HepG2 (cell line): ENCODE data around the gene CASD1. TPM values are rescaled to one million over a fixed set of nuclear protein-coding genes. Genes with fewer than 3 reads are reported as not detected.

Experiments
- CERS6 ChIP-seq: sonication (generic); formaldehyde crosslinking; IDR thresholded peaks from 2 replicates; pipeline ENCODE4 v1.5.0; 2020; ENCODE audit warnings: missing genetic modification reagents
- CREB3 ChIP-seq: sonication (generic); formaldehyde crosslinking; IDR thresholded peaks from 2 replicates; pipeline ENCODE4 v1.5.0; 2020; ENCODE audit warnings: missing genetic modification reagents
- ELF1 ChIP-seq: sonication (generic); formaldehyde crosslinking; IDR thresholded peaks from 2 replicates; pipeline ENCODE4 v1.4.0; 2020; ENCODE audit warnings: missing genetic modification reagents
- ETV5 ChIP-seq: IDR thresholded peaks from 2 replicates; pipeline ENCODE4 v1.6.1; 2018; ENCODE audit warnings: missing biosample characterization, missing genetic modification reagents, inconsistent platforms, borderline replicate concordance
- FOXP1 ChIP-seq, 2 experiments: fragments of 450-650 bp in 1 of 2; IDR thresholded peaks; 2 replicates each; pipeline ENCODE4 v1.6.1; 2017 to 2018; ENCODE audit warnings: antibody characterized with exemption in 1 of 2
- HNRNPK ChIP-seq: fragments of 200-400 bp; formaldehyde crosslinking; IDR thresholded peaks from 2 replicates; pipeline ENCODE4 v1.6.1; 2018; ENCODE audit warnings: low read length, low read depth, moderate library complexity, mild to moderate bottlenecking; ENCODE audit not compliant: poor library complexity, severe bottlenecking
- KDM2A ChIP-seq: sonication (generic); formaldehyde crosslinking; IDR thresholded peaks from 2 replicates; pipeline ENCODE4 v1.4.0; 2020; ENCODE audit warnings: low read depth, missing genetic modification reagents, borderline replicate concordance
- MXD4 ChIP-seq: IDR thresholded peaks from 2 replicates; pipeline ENCODE4 v1.6.1; 2016; ENCODE audit warnings: mild to moderate bottlenecking, missing biosample characterization, missing genetic modification reagents
- POGZ ChIP-seq: sonication (generic); formaldehyde crosslinking; IDR thresholded peaks from 2 replicates; pipeline ENCODE4 v1.4.0; 2020; ENCODE audit warnings: mild to moderate bottlenecking, missing genetic modification reagents
- REST ChIP-seq, 2 experiments: IDR thresholded peaks; 2 replicates each; pipeline ENCODE4 v1.6.1; 2011 to 2012; ENCODE audit warnings: low read length in 2 of 2, borderline replicate concordance in 1 of 2, low read depth in 1 of 2, mild to moderate bottlenecking in 1 of 2, moderate library complexity in 1 of 2
- SATB2 ChIP-seq: sonication (generic); formaldehyde crosslinking; IDR thresholded peaks from 2 replicates; pipeline ENCODE4 v1.5.0; 2020; ENCODE audit warnings: missing genetic modification reagents
- TBX2 ChIP-seq: sonication (generic); formaldehyde crosslinking; IDR thresholded peaks from 2 replicates; pipeline ENCODE4 v1.5.0; 2020; ENCODE audit warnings: missing genetic modification reagents, mild to moderate bottlenecking, borderline replicate concordance
- WIZ ChIP-seq: sonication (generic); formaldehyde crosslinking; IDR thresholded peaks from 2 replicates; pipeline ENCODE4 v1.5.1; 2020; ENCODE audit warnings: mild to moderate bottlenecking, missing genetic modification reagents
- YEATS2 ChIP-seq: sonication (generic); formaldehyde crosslinking; IDR thresholded peaks from 2 replicates; pipeline ENCODE4 v1.4.0; 2020; ENCODE audit warnings: missing genetic modification reagents, borderline replicate concordance
- ZNF281 ChIP-seq: sonication (generic); formaldehyde crosslinking; IDR thresholded peaks from 2 replicates; pipeline ENCODE4 v1.4.0; 2020; ENCODE audit warnings: missing genetic modification reagents, borderline replicate concordance
- ZSCAN31 ChIP-seq: sonication (generic); formaldehyde crosslinking; IDR thresholded peaks from 2 replicates; pipeline ENCODE4 v1.5.0; 2020; ENCODE audit warnings: low read depth, mild to moderate bottlenecking, missing genetic modification reagents
- ZSCAN9 ChIP-seq: IDR thresholded peaks from 2 replicates; pipeline ENCODE4 v1.6.1; 2016; ENCODE audit warnings: borderline replicate concordance
- polyA plus RNA-seq, 8 experiments: library from polyadenylated mRNA; depleted of rRNA in 3 of 8; stranded (reverse) in 7 of 8; unstranded in 1 of 8; fragments of >200 nt; fragmentation: Illumina TruSeq in 4 of 8; extraction: Trizol in 4 of 8; gene quantifications; 2 replicates each; pipeline versions ENCODE4 v1.2.1 to v1.2.3, GENCODE V29; 2011 to 2016; ENCODE audit warnings: low read depth in 4 of 8, missing spikeins in 1 of 8, mixed read lengths in 1 of 8; ENCODE audit not compliant: insufficient read depth in 1 of 8
- total RNA-seq, 5 experiments: library from RNA; depleted of rRNA; stranded (reverse); fragments of >200 nt; fragmentation: Illumina TruSeq; extraction: Trizol; gene quantifications; 2 replicates each; pipeline ENCODE4 v1.2.3, GENCODE V29; 2016; ENCODE audit warnings: low read depth in 1 of 5
- TF ChIP-seq, protein P1 (sequence below): sonication (generic); formaldehyde crosslinking; IDR thresholded peaks from 2 replicates; pipeline ENCODE4 v1.8.1; 2023; ENCODE audit warnings: mild to moderate bottlenecking, missing genetic modification reagents

Gene CASD1
- total and polyA plus RNA-seq, 2 of the 13 experiments (the other 11 are each of a cell fraction or from before 2014, with no cell fraction given): 22.9 to 32.6 TPM

GRCh38 chr7:94561841-94562514 lies 52.4 kb downstream of the CASD1 start (continued):
- TF ChIP-seq REST (IDR thresholded peaks at IDR 0.05; ENCODE audit: borderline replicate concordance in 1 of 2, low read depth in 1 of 2, low read length in 2 of 2) (0 out of 4 replicates have a peak, but pooled peaks of 1 of the 2 experiments have one; percentile 42), KDM2A (CRISPR knock-in tag) (no peak), SATB2 (CRISPR knock-in tag) (peak; percentile 80; the same call in 1 of the 2 replicates), POGZ (CRISPR knock-in tag) (peak; percentile 95), FOXP1 (IDR thresholded peaks at IDR 0.05) (peak; percentile 80), FOXP1 (CRISPR knock-in tag; IDR thresholded peaks at IDR 0.05) (peak; percentile 97), CREB3 (CRISPR knock-in tag) (peak; percentile 63; the same call in 1 of the 2 replicates), ZNF281 (peak; percentile 59; the same call in 1 of the 2 replicates), CERS6 (CRISPR knock-in tag) (no peak), ZSCAN9 (CRISPR knock-in tag) (peak; percentile 56; the same call in 1 of the 2 replicates), HNRNPK (no peak), ZSCAN31 (CRISPR knock-in tag) (no peak), WIZ (no peak), TBX2 (peak; percentile 90), ETV5 (CRISPR knock-in tag) (peak; percentile 72; the same call in 1 of the 2 replicates), ELF1 (CRISPR knock-in tag) (peak; percentile 49; the same call in 1 of the 2 replicates), YEATS2 (CRISPR knock-in tag) (peak; percentile 48; the same call in 1 of the 2 replicates), MXD4 (CRISPR knock-in tag) (peak; percentile 29; the same call in 1 of the 2 replicates)
- TF ChIP-seq, protein P1, sequence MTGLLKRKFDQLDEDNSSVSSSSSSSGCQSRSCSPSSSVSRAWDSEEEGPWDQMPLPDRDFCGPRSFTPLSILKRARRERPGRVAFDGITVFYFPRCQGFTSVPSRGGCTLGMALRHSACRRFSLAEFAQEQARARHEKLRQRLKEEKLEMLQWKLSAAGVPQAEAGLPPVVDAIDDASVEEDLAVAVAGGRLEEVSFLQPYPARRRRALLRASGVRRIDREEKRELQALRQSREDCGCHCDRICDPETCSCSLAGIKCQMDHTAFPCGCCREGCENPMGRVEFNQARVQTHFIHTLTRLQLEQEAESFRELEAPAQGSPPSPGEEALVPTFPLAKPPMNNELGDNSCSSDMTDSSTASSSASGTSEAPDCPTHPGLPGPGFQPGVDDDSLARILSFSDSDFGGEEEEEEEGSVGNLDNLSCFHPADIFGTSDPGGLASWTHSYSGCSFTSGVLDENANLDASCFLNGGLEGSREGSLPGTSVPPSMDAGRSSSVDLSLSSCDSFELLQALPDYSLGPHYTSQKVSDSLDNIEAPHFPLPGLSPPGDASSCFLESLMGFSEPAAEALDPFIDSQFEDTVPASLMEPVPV: no peak
